GM04504 (cell line): Measurements from ENCODE around the gene SLC35G3.
A peak's percentile ranks its signal among the peaks of the same experiment; 100 is the strongest.
"Not testable (repeated sequence)": the region's sequence is repeated elsewhere in the genome, so short reads cannot be mapped to it uniquely, and the experiment has no call there.

Experiments used
- DNase-seq: peaks from one replicate; pipeline ENCODE4 v3.0.0-alpha.2; 2012; ENCODE audit warnings: low read depth

Gene SLC35G3

DNA sequence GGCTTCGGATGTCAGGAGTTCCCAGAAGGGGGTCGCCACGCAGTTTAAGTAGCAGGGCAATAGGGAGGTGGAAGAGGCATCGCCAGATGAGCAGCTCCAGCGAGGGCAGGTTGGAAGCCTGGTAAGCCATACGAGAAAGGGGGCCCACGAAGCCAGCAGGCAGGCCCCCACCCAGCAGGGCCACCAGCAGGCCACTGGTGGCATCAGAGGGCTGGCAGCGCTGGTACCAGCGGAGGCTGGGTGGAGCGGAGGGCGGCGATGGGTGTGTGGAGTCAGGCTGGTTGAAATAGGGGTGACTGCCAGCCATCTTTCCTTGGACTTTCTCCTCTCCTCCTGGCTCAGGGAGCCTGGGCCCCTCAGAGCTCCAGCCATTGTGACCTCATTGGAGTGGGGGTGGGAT is at the start of gene SLC35G3:
Gene SLC35G3, minus strand, starts transcription at position 393 of the 400 bp plus-strand sequence. Its CDS starts 86 bp downstream, at position 307.
- DNase-seq = not testable (repeated sequence)

DNA sequence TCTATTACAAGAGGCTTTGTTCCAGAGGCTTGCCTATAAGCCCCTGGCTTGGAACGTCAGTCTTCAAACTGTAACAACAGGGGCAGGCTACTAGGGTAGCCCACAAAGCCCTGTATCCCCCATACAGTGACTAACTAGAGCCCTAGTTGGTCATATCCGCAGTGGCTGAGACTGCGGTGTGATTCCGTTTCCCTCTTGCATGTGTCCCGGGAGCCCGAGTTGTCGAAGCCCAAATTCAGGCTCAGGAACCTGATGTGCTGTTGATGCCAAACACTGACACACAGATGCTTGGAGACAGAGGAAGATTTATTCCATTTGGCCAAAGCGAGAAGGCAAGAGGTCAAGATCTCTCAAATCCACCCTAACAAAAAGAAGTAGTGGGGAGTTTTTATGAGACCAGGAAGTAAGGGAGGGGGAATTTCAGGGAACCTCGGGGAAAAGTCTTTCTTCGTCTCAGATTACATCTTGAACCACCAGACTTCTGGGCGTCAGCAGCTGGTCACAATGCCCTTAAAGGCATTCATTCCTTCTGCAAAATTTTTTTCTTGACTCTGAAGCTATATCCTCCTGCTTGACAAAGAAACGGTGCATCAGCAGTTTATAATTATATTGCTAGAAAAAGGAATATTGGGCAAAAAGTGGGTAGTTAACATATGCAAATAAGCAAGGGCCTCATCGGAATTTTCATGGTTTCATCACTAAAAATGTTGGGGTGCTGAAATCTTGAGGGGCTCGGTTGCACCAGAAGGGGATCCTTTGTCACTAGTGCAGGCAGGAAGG is 49.6 kb upstream of the SLC35G3 start:
- DNase-seq = peak; percentile 72

DNA sequence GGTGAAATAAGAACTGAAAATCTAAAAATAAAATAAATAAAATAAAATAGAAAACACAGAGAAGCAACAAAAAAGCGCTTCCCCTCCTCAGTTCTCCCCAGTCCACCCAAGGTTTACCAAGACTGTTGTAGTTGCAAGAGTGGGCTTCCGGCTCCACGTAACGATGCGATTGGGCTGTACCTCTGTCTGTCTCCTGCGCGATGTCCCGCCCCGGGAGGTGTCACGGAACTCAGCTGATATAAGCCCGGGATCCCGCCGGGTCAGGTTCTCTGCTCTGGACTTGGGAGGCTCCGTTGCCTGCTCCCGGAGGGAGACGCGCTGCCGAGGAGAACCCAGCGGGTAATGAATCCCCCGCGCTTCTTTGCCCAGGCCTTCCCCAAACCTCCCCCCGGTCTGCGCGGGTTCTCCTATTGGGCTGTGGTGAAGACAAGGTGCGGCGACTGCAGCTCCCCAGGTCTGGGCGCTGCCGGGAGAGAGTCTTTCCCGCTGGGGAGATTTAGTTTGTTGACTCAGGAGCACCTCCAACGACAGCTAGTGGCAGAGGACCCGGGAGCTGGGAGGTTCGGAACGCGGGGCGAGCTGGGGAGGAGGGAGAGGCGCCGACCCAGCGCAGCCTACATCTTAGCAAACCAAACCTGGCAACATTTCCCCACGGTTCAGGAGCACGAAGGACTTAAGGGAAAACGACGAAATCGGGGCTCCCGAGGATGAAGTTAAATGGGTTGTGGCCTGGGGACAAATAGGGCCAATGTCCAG is 48.8 kb upstream of the SLC35G3 start, which contains the start of gene SLFN5:
Gene SLFN5, plus strand, starts transcription at position 268 of the 756 bp plus-strand sequence. CDS start 15,619 bp downstream, outside the sequence.
- DNase-seq = peak; percentile 85

DNA sequence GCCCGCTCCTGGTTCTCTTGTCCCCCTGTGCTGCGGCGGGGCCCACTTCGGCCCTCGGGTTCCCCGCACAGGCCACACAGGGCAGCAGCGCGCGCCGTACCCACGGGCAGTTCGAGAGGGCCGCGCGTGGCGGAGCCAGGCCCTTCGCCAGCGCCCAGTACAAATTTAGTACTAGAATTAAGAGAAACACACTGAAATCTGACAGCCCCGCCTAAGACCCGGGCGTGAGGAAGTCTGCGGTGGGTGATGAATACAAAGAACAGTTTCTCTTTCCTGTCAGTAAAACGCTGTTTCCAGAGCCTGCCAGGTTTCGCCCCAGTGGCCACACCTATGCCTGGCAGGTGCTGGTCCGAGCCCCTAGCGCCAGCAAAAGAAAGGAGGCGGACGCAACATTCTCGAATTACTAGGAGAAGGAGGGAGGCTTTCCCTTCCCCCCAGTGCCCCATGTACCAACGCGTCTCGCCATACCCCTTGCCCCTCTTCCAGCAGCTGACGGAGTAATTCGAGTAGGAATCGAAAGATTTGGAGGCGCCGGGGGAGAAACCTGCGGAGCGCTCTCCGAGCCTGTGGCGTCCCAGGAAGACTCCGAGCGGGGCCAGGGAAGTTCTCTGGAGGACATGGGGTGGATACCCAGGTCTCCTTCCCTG is 48.1 kb upstream of the SLC35G3 start:
- peak; percentile 9 for DNase-seq

DNA sequence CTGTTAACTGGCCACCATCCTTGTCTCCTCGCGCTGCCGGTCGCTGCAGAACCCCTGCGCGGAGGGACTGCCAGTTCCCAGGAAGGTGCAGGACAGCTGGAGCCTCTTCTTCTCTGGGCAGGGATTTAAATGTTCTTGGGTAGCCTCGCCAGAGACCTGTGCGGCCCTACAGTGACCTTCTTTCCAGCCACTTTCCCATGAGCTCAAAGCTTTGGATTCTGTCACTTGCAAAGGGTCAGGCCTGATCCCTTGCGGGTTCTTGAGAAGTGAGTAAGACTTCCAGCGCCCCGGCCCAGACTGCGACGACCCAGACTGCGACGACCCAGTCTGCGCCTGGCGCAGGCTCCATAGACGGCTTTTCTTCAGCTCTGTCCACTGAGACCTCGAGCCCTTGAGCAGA is 47.3 kb upstream of the SLC35G3 start:
- DNase-seq = no peak

DNA sequence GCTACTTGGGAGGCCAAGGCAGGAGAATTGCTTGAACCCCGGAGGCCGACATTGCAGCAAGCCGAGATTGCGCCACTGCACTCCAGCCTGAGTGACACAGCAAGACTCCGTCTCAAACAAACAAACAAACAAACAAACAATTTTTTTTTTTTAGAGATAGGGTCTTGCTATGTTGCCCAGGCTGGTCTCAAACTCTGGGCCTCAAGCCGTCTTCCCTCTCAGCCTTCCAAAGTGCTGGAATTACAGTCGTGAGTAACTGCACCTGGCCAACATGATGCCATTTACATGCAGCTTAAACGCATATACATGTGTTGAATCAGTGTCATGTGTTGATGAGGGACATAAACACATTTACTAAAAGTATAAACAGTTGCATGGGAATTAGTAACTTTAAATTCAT is 46.7 kb upstream of the SLC35G3 start:
- DNase-seq = no peak

DNA sequence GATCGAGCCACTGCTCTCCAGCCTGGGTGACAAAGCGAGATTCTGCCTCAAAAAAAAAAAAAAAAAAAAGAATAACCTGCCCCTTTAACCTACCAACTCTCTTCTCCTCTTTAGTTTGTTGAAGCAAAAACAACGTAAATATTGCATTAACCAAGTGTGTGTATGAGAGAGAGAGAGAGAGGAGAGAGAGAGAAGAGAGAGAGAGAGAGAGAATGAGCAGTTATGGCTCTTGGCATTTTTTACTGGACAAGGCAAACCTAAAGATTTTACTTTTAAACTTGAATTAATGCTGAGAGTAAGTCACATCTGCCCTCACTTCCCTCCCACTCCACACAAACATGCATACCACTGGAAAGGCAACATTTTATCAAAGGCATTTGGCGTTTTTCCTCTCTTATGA is 45.6 kb upstream of the SLC35G3 start:
- no peak for DNase-seq

DNA sequence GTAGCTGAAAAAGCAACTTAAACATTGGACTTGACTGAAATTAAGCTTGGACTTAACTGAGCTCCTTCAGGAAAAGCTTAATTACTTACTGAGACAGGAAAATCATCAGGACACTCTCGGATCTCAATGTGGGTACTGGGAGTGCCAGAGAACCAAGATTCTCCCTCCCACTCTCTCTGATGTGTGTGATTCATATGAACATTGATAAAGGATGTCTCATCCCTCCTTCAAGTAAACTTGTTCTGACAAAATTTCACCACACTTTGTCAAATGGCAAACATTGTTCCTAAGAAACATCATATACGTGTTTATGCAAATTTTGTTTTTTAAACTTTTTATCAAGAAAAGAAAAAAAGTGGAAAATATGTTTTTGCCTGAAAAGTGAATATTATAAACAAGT is 44.6 kb upstream of the SLC35G3 start:
- DNase-seq = peak; percentile 17

DNA sequence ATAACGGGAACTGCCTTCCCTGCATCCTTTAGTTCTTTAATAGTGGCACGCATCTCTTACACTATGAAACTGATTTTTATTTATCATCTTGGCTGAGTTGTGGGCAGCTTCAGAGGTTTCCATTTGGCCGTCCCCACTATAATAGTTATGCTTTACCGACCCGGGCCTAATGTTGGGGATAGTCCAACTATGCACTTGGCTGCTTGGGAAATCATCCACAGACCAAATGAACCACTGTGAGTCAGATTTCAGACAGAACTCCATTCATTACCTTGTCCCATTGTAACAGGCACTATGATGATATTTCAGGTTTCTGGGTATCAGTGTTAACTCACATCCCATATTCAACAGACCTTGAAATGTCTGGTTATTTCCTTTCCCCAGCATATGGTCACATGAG is 42.6 kb upstream of the SLC35G3 start:
- no peak for DNase-seq

DNA sequence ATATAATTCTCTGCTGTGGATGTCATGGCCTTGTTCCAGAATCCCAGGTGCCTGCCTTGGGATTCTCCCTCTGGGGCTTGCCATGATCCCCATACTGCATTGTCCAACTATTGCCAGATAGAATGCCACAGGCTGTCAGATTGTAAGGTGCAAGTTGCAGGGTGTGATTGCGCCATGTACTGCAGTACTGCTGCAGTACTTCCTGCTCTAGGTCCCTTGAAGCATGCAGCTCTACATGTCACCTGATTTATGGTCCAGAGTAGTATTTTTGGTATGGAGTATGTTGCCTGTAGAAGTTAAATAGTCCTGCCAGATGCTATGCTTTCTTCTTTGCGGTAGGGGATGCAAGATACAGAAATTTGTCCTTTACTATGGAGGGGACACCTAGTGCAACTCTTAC is 41.7 kb upstream of the SLC35G3 start:
- no peak for DNase-seq

DNA sequence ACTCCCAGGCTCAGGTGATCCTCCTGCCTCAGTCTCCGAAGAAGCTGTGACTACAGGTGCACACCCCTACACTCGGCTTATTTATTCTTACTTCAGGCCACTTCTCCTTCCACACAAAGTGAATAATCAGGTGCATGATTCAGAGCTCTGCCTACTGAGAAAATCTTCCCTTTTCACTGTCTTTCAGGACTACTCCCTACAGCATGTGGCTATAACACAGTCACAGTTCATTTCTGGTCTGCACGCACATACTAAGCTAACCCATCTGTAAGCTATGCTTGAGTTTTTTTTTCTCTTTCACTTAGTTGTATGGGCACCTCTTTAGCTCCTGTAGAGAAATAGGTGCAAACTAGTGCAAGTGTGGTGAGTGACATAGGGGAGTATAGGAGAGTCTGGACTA is 41.1 kb upstream of the SLC35G3 start:
- DNase-seq = no peak

DNA sequence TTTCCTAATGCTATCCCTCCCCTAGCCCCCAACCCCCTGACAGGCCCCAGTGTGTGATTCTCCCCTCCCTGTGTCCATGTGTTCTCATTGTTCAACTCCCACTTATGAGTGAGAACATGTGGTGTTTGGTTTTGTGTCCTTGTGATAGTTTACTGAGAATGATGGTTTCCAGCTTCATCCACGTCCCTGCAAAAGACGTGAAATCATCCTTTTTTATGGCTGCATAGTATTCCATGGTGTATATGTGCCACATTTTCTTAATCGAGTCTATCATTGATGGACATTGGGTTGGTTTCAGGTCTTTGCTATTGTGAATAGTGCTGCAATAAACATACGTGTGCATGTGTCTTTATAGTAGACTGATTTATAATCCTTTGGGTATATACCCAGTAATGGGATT is 40.1 kb upstream of the SLC35G3 start:
- DNase-seq = not testable (repeated sequence)

DNA sequence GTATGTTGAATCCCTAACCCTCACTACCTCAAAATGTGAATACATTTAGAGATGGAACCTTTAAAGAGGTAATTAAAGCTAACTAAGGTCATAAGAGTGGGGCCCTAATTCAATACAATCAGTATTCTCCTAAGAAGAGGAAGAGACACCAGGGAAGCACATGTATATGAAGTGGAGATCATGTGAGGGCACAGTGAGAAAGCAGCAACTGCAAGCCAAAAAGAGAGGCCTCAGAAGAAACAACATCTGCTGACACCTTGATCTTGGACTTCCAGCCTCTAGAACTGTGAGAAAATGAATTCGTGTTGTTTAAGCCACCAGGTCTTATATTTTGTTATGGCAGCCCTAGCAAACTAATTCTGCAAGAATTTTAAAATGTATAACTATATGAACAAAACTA is 35.4 kb upstream of the SLC35G3 start:
- DNase-seq = no peak

DNA sequence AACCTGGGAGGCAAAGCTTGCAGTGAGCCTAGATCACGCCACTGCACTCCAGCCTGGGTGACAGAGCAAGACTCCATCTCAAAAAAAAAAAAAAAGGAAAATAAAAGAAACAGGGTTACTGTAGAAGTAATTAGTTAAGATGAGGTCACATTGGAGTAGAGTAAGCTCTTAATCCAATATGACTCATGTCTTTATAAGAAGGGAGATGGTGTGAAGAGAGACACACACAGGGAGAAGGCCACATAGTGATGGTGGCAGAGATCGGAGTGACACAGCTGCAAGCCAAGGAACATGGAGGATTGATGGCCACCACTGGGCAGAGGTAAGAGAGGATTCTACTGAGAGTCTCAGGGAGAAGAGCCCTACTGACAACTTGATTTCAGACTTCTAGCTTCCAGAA is 33.4 kb upstream of the SLC35G3 start:
- no peak for DNase-seq

DNA sequence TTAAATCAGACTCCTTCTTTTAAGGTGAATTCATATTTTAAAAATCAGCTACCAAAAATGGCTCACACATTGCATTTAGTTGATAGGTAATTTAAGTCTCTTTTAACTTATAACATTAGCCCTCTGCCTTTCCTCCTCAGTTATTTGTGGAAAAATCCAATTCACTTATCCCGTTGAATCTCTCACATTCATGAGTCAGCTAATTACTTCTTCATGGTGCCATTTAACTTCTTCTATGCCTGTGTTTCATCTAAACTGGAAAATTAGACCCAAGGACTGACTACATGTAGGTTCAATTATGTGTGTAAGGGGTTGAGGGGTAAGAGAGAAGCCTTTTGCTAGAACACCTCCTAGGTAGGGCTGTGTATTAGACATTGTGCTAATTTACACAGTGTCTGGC is 30.2 kb upstream of the SLC35G3 start:
- no peak for DNase-seq

DNA sequence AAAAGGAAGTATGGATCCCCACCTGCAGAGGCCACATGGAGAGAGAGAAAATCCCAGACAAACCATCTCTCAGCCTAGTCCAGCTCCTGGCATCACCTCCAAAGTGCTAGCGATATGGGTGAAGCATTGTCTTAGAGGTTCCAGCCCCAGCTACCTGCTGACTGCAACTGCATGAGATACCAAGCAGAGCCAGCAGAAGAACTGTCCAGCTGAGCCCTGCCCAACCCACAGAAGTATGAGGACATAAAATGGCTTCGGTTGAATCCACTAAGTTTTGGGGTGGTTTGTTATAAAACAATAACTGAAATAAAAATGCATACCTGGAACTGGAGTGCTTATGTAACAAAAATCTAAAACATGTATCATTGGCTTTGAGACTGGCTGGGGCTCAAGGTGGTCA is 28.3 kb upstream of the SLC35G3 start:
- no peak for DNase-seq

DNA sequence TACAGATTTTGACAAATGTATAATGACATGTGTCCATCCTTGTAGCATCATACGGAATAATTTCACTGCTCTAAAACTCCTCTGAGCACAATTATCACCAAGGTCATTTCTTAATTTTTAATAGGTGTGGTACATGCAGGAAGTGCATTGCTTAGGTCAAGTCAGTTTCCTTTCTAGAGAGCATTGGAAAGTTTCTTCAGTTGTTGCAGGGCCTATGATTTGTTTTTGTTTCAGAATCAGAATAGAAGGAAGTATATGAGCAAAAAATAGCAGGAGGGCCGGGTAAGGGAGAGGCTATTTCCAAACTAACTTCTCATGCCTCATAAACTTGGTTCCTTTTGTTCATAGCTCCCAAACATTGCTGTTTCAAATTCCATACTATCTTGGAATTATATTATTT is 24.7 kb upstream of the SLC35G3 start:
- no peak for DNase-seq

DNA sequence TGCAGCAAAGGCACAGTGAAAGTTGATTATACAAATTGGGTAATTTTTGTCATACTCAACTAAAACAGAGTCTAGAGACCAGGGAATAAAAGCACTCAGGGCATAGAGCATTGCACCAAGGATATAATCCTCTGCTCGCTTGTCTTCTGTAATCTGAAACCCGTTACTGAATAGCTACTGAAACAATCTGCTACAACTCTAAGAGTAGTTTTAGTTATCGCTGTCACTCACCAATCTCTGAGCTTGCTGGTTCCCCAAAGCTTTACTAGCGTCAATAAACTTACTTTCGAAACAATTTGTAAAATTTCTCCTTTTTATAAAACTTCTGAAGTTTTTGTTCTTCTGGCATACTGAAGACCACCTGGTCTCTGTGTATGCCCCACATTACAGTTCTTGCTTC is 22.9 kb upstream of the SLC35G3 start:
- DNase-seq = no peak

DNA sequence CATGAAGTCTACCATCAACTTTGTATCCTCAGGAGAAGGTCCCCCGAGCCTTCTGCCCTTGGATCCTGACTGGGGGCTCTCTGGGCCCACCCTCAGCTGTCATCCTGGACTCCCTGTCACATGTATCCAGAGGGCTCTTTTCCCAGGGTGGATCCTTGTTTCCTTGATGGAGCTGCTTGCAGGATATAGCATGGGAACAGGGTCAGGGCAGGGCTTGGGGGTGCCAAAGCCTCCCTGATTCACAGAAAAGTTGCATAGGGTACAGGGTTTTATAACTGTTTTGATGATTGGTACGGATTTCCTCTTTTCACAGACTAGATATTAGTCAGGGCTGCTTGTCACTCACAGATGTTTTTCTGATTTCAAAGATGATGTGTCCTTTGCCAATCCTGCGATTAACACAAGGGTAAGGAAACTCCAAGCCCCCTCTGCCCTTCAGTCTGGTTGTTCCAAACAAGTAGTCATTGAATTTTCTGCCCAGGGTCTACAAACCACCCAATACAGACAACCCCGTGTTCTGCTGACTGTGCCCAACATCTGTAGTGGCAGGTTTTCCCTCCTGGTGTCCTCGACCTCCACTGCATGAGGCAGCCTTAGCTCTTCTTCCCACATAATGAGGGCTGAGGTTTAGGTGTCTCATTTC is 20.6 kb upstream of the SLC35G3 start:
- DNase-seq = no peak

DNA sequence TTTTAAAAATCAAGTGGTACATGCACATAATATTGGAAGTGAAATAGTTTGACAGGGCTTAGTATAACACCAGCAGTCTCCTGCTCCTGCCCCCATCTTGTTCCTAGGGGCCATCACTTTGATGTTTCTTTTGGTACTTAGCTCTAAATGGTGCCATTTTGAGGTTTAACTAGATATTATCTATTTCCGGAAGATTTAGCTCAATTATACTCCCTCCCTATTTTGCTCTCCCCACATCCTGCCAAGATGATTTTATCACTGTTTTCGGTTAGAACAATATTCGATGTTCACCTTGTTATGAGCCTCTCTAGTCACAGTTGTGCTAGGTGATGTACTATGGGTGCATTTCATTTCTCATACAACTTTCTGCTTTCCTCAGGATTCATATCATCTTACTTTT is 20.0 kb upstream of the SLC35G3 start:
- no peak for DNase-seq

DNA sequence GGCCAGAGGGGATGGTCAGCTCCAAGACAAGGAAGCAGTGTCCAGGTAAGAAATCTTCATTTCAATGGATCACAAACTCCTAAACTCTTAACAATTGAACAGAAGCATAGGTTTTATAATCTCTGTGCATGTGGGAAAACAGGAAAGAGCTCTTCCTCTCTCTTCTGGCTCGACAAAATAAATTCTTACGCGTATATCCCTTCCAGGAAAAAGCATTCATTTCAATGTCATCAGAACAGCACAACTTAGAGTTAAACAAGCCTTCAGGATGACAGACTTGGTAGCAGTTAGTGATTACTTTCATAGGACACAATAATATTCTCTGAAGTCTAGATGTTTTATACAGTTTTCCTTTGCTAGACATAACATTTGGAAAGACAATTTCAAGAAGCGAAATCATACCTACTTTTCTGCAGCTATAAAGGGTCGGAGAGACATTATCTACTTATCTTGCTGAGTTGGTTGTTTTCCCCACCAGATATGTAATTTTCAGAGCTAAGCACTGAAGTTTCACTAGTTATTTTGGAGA is 19.3 kb upstream of the SLC35G3 start:
- DNase-seq = no peak

DNA sequence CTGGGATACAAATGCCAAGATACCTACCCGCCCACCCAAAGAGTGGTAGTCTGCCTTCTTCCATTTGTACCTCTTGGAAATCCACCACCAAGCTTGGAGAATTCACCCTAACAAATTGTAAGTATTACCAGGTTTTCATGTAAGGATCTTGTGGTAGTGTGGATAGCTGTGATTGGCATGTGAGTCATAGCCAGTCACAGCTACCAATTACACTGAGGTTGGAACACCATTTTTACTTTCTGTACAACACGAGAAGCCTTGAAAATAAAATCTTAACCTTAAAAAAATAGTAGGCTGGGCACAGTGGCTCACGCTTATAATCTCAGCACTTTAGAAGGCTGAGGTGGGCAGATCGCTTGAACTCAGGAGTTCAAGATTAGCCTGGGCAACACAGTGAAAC is 18.5 kb upstream of the SLC35G3 start:
- DNase-seq = no peak
